ENCODE data around the gene CD109.

The CD109 gene

DNA sequence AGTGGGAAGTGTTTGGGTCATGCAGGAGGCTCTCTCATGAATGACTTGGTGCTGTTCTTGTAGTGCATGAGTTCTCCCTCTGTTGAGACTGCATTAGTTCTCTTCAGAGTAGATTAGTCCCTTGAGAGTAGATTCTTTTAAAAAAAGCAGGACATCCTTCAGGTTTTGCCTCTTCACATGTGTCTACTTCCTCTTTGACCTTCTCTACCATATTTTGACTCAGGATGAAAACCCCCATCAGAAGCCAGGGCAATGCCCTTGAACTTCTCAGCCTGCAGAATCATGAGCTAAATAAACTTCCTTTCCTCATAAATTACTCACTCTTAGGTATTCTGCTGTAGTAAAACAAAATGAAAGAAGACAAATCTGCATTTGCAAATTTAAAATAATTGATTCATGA lies 170.3 kb downstream of the CD109 start:
- DNase-seq: no peak

DNA sequence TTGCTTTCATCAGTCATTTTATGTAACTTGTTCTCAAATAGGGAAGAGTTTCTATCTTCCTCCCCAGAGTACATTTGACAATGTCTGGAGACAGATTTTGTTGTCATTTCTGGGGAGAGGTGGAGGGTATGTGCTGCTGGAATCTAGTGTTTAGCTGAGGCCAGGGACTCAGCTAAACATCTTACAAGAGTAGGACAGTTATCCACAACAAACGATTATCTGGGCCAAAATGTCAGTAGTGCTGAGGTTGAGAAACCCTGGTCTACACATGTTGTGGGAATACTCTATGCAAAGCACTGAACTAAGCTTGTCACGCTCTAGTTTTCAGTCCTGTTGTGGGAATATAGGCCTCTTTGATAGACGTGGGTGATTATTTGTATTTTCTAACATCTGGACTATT lies 171.4 kb downstream of the CD109 start:
- no peak for DNase-seq

DNA sequence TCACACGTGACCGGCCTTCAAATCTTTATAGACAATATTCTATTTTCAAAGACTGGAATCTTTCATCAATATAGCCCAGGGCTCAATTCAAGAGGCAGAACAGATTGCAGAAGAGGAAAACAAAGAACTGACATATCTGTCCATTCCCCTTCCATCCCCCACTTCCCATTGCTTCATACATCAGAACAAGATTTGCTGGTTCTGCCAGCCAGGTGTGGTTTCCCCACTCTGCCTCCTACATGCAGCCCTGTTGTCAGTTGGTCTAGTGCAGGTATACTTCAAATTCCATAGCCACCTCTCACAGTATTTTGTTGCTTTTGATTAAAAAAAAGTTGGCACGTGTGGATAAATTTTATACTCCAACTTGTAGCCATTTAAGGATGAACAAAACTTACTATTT lies 174.9 kb downstream of the CD109 start:
- DNase-seq: no peak

GRCh38 chr6:73873081-73873480 lies 177.1 kb downstream of the CD109 start:
- peak; percentile 53 for DNase-seq
